Islet precursor cell (in vitro differentiated cells): ENCODE results near the gene DNAJC15.
"Not testable (repeated sequence)": the region's sequence is repeated elsewhere in the genome, so short reads cannot be mapped to it uniquely, and the experiment has no call there.

ENCODE experiments used
- DNase-seq: peaks from one replicate; pipeline ENCODE4 v3.0.0-alpha.2; 2018

The DNAJC15 gene

DNA sequence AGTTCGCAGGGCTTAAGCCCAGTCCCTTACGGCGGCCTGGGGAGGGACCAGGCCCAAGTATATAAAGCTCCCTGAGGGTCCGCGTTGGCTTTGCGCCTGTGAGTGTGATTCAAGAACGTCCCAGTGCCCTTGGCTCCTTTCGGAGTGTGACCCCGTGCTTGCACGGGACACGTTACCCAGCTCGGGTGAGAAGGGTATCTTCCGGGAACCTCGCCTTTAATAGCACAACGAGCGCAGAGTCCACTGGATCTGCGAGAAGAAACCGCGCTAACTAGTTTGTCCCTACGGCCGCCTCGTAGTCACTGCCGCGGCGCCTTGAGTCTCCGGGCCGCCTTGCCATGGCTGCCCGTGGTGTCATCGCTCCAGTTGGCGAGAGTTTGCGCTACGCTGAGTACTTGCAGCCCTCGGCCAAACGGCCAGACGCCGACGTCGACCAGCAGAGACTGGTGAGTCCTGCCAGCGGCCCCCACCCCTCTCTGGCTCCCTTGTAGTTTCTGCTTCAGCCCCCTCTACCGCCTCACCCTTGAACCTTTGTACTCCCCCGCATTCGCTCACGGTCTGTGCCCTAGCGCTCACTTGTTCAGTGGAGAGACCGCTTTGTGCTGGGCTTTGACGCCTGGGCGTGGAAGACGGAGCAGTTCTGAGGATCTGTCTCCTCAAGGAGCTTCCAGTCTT is at the start of gene DNAJC15:
Gene DNAJC15, plus strand, starts transcription at position 298 of the 675 bp plus-strand sequence. Its CDS starts 41 bp downstream, at position 339.
- DNase-seq: peak; percentile 82

DNA sequence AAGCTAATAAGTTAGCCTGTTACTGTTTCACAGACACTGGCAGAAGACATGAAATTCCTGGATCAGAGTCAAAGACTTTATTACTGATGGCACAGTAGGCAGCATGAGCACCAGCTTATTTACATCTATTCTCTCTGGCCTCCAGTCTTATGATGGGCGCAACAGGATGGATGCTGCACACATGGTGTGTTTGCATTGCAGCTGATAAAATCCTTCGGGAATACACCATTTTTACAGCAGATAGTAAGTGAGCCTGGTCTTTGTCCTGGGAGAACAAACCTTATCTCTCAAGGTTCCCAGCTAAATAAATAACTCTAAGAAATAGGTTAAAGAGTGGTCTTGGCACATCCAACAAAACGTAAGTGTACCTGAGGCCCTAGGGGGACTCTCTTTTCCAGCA is 47.3 kb upstream of the DNAJC15 start:
- no peak for DNase-seq

DNA sequence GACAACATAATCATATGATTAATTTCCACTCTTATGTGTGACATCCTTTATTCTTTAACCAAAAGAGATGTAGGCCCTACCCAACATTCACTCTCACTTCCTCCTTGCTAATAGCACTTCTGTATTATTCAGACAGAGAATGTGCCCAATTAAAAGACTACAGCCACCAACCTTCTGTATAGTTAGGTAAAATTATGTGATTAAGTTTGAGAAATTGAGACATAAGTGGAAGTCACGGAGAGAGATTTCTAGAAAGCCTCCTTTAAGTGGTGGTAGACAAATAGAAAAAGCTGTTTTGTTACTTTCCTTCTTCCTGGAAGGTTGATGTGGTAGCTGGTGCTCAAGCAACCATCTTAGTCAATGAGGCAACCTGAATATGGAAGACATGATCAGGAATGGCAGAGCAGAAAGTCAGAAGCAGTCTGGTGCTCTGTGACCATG is 46.1 kb upstream of the DNAJC15 start:
- no peak for DNase-seq

- DNase-seq: no peak
Observed at GRCh38 chr13:42981317-42981716, 42.1 kb upstream of the DNAJC15 start.

DNA sequence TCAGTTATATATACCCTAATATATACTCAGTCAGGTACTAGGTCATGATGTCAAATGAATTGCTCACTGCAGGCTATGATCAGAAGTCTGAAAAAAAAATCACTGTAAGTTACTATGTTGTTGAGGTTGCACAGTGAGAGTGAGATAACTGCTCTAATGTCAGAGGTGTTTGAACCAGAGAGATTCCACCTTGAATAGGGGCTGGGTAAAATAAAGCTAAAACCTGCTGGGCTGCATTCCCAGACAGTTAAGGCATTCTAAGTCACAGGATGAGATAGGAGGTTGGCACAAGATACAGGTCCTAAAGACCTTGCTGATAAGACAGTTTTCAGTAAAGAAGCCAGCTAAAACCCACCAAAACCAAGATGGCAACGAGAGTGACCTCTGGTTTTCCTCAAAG is 41.5 kb upstream of the DNAJC15 start:
- peak; percentile 90 for DNase-seq

GRCh38 chr13:42984026-42984425 is 39.4 kb upstream of the DNAJC15 start:
- no peak for DNase-seq

GRCh38 chr13:42984691-42985090 is 38.7 kb upstream of the DNAJC15 start:
- DNase-seq: no peak

GRCh38 chr13:42985312-42986175 is 37.8 kb upstream of the DNAJC15 start:
- DNase-seq: no peak

DNA sequence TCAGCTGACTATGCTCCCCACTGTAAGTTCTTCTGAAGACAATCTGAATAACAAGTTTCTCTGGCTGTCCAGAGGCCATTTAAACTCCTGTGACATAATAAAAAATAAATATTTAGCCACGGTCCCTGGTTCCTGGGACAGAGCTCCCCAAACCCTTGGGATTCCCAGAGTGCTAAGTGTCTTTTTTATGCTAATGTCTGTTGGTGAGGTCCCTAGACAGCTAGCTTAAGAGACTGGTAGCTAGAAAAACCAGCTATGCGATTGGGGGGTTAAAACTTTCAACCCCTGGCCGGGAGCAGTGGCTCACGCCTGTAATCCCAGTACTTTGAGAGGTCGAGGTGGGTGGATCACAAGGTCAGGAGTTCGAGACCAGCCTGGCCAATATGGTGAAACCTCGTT is 37.2 kb upstream of the DNAJC15 start:
- no peak for DNase-seq

- DNase-seq: no peak
Observed at GRCh38 chr13:42990291-42991232, 32.8 kb upstream of the DNAJC15 start.

DNA sequence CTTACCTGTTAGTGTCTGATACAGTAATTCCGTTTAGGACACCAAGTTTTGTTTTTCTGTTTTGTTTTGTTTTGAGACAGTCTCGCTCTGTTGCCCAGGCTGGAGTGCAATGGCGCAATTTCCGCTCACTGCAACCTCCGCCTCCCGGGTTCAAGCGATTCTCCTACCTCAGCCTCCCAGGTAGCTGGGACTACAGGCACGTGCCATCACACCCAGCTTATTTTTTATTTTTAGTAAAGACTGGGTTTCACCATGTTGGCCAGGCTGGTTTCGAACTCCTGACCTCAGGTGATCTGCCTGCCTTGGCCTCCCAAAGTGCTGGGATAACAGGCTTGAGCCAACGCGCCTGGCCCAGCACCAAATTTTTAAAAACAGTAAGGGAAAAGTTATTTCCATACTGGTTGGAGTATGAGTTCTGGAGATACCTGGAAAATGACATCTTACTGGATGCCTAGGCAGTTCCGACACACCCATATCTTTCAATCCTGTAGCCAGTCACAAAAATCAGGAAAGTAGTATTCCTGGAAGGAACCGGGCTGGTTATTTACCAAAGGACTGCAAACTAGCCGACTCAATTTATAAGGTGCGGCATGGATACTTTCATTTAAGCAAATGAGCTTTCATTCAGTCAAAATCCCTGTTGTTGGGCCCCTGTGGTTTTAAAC is 32.0 kb upstream of the DNAJC15 start:
- not testable (repeated sequence) for DNase-seq

- DNase-seq: peak; percentile 83
Observed at GRCh38 chr13:42991898-42992763, 31.3 kb upstream of the DNAJC15 start, which contains the start of gene EPSTI1. TSS of gene EPSTI1 (minus strand) at chr13:42992241. CDS start at chr13:42992165, 76 bp downstream.

- DNase-seq: no peak
Observed at GRCh38 chr13:42992764-42993122, 30.6 kb upstream of the DNAJC15 start.

DNA sequence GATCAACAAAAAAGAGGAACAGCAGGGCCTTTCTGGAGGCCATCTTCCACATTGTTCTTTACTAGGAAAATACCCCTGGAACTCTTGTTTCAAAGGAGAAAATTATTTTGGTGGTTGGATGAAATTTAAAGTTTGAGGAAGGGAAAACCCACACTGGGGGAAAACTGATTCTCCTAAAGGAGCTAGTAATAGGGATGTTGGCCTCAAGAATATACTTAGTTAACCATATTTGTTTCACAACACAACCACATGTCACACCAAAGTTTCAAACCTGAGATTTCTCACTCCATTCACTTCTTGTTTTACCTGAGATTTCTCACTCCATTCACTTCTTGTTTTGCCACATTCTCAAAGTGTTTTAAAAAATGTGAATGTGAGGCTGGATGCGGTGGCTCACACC is 28.5 kb upstream of the DNAJC15 start:
- DNase-seq: no peak

- no peak for DNase-seq
Observed at GRCh38 chr13:42996584-42996983, 26.8 kb upstream of the DNAJC15 start.

DNA sequence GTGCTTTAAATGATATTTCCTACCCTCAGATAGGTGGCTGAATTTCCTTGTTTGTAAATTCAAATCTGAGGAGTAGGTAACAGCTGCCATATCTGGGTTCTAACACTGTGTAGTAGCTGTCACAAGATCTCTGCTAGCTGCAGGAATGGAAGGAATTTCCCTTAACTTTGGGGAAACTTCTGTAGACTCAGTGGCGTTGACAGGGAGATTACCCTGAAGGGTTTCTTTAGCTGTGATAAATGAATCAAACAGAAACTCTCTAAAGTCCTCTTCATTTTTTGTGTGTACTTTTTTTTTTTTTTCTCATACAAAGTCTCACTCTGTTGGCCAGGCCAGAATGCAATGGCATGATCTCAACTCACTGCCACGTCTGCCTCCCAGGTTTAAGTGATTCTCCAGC is 26.0 kb upstream of the DNAJC15 start:
- DNase-seq: no peak

- DNase-seq: peak; percentile 64
Observed at GRCh38 chr13:42999491-42999890, 23.9 kb upstream of the DNAJC15 start.

DNA sequence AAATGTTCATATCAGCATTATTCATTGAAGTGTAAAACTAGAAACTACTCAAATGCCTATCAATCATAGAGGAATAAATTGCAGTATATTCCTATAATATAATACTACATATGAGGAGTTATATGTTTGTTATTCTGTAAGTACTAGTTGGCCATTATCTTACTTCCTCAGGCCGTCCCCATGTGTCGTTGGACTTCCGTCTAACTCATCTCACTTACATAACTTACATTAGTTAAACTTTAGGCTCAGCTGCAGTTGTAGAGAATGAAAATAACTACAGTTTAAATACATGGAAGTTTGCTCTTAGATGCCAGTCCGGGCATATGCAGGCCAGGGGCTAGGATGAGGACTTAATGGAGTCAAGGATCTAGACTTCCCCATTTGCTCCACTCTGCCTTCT is 22.7 kb upstream of the DNAJC15 start:
- no peak for DNase-seq

GRCh38 chr13:43002021-43002420 is 21.4 kb upstream of the DNAJC15 start:
- DNase-seq: no peak

DNA sequence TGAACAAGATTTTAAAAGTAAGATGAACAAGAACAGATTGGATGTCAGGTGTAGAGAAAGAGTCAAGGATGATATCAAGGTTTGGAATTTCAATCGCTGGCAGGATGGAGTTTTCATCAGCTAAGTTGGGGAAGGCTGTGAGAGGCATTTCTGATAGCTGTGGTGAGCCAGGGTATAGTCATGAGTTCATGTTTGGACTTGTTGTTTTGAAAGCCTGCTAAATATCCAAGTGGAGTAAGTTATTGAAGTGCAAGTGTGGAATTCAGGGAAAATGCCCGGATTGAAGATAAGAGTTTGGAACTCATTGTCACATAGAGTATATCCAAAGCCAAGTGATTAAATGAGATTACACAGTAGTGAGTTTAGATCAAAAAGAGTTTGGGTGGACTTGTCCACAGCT is 20.4 kb upstream of the DNAJC15 start:
- no peak for DNase-seq

DNA sequence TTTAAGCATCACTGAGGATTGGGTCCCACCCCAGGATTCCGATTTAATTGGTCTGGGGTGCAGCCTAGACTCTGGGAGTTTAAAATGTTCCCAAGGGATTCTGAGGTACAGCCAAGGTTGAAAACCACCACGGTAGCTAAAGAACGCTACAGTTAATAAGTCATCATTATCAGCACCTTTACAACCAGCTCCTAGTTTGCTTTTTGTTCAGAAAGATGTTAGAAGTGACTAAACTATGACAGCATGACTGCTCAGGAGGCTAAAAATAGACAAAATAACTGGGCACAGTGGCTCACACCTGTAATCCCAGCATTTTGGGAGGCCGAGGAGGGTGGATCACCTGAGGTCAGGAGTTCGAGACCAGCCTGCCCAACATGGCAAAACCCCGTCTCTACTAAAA is 19.7 kb upstream of the DNAJC15 start:
- DNase-seq: no peak
